Measurements from ENCODE around the gene TBC1D4.

DNA sequence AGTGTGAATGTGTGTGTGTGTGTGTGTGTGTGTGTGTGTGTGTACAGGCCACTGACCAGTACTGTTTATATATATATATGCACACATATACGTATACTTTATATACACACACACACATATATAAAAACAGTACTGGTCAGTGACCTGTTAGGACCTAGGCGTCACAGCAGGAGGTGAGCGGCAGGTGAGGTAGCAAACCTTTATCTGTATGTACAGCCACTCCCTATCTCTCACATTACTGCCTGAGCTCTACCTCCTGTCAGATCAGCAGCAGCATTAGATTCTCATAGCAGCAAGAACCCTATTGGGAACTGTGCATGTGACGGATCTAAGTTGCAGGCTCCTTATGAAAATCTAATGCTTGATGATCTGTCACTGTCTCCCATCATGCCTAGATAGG lies 34.5 kb downstream of the TBC1D4 start:
- TF ChIP-seq, protein P1, sequence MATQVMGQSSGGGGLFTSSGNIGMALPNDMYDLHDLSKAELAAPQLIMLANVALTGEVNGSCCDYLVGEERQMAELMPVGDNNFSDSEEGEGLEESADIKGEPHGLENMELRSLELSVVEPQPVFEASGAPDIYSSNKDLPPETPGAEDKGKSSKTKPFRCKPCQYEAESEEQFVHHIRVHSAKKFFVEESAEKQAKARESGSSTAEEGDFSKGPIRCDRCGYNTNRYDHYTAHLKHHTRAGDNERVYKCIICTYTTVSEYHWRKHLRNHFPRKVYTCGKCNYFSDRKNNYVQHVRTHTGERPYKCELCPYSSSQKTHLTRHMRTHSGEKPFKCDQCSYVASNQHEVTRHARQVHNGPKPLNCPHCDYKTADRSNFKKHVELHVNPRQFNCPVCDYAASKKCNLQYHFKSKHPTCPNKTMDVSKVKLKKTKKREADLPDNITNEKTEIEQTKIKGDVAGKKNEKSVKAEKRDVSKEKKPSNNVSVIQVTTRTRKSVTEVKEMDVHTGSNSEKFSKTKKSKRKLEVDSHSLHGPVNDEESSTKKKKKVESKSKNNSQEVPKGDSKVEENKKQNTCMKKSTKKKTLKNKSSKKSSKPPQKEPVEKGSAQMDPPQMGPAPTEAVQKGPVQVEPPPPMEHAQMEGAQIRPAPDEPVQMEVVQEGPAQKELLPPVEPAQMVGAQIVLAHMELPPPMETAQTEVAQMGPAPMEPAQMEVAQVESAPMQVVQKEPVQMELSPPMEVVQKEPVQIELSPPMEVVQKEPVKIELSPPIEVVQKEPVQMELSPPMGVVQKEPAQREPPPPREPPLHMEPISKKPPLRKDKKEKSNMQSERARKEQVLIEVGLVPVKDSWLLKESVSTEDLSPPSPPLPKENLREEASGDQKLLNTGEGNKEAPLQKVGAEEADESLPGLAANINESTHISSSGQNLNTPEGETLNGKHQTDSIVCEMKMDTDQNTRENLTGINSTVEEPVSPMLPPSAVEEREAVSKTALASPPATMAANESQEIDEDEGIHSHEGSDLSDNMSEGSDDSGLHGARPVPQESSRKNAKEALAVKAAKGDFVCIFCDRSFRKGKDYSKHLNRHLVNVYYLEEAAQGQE (IDR thresholded peaks at IDR 0.05; ENCODE audit: insufficient read depth in 1 of 2, low read depth in 2 of 2, low read length in 1 of 2): no peak
- TF ChIP-seq, protein P2, sequence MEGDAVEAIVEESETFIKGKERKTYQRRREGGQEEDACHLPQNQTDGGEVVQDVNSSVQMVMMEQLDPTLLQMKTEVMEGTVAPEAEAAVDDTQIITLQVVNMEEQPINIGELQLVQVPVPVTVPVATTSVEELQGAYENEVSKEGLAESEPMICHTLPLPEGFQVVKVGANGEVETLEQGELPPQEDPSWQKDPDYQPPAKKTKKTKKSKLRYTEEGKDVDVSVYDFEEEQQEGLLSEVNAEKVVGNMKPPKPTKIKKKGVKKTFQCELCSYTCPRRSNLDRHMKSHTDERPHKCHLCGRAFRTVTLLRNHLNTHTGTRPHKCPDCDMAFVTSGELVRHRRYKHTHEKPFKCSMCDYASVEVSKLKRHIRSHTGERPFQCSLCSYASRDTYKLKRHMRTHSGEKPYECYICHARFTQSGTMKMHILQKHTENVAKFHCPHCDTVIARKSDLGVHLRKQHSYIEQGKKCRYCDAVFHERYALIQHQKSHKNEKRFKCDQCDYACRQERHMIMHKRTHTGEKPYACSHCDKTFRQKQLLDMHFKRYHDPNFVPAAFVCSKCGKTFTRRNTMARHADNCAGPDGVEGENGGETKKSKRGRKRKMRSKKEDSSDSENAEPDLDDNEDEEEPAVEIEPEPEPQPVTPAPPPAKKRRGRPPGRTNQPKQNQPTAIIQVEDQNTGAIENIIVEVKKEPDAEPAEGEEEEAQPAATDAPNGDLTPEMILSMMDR (IDR thresholded peaks at IDR 0.05): no peak
- TF ChIP-seq SIN3A (IDR thresholded peaks at IDR 0.05; ENCODE audit: borderline replicate concordance, insufficient read depth, low read depth, low read length) (no peak), POLR2AphosphoS5 (IDR thresholded peaks at IDR 0.05; ENCODE audit: low read depth, low read length) (no peak), TCF7L2 (IDR thresholded peaks at IDR 0.05; ENCODE audit: low read depth, low read length) (no peak)

All from Panc1 (cell line).